Thyroid gland (tissue), 4 donors: ENCODE measurements around the gene EPS8.

Experiments
- CTCF ChIP-seq, 6 experiments: fragments of 200-600 bp in 3 of 6; fragments of 450-650 bp in 3 of 6; sonication (generic) in 3 of 6; IDR thresholded peaks; one replicate each; pipeline ENCODE4 v1.5.1; 2016 to 2019; ENCODE audit warnings: antibody characterized with exemption in 6 of 6, mild to moderate bottlenecking in 2 of 6, inconsistent platforms in 1 of 6, moderate library complexity in 1 of 6
- POLR2A ChIP-seq, 2 donors: fragments of 450-650 bp; IDR thresholded peaks; one replicate each; pipeline ENCODE4 v1.6.1; 2017; ENCODE audit warnings: antibody characterized with exemption in 2 of 2, mild to moderate bottlenecking in 2 of 2, moderate library complexity in 1 of 2

- no peak for TF ChIP-seq CTCF (IDR thresholded peaks at IDR 0.05)
- TF ChIP-seq POLR2A (IDR thresholded peaks at IDR 0.05) = no peak
Measured at GRCh38 chr12:15726878-15727150, 62.4 kb downstream of the EPS8 start.
